T-helper 17 cell (primary cell): ENCODE results near the gene WASF2. TPM values are rescaled to one million over a fixed set of nuclear protein-coding genes. Genes with fewer than 3 reads are reported as not detected.

ENCODE experiments used
- ATAC-seq: fragments of 150-1000 bp; cut with Tn5 transposase; 2 replicates; pipeline ENCODE4 v1.10.0; 2021; ENCODE audit warnings: mild to moderate bottlenecking, moderate library complexity
- DNase-seq, 3 donors: peaks; one replicate each; pipeline versions ENCODE4 v3.0.0 to v3.0.0-alpha.2; 2020 to 2021
- H3K9me3 ChIP-seq: one replicate; pipeline ENCODE4 v1.7.0; 2013; ENCODE audit warnings: low read length, mild to moderate bottlenecking; ENCODE audit not compliant: control insufficient read depth, poor library complexity, severe bottlenecking
- H3K27ac Mint-ChIP-seq: one replicate; pipeline ENCODE4 v1.8.0; 2022; ENCODE audit warnings: mild to moderate bottlenecking, moderate library complexity, mixed read lengths
- H3K27me3 Mint-ChIP-seq: one replicate; pipeline ENCODE4 v1.8.0; 2022; ENCODE audit warnings: mixed read lengths
- H3K36me3 Mint-ChIP-seq: one replicate; pipeline ENCODE4 v1.8.0; 2022; ENCODE audit warnings: low read depth, mixed read lengths
- H3K4me1 Mint-ChIP-seq: one replicate; pipeline ENCODE4 v1.8.0; 2022; ENCODE audit warnings: mild to moderate bottlenecking, mixed read lengths
- H3K4me3 Mint-ChIP-seq: one replicate; pipeline ENCODE4 v1.8.0; 2022; ENCODE audit warnings: mild to moderate bottlenecking, moderate library complexity, mixed read lengths
- total RNA-seq, 4 donors: library from RNA in 2 of 4; stranded (reverse) in 2 of 4; gene quantifications; one replicate each; pipeline ENCODE4 v1.2.3 and lab custom pipeline; 2022 to 2026

WASF2 gene
- total RNA-seq, 2 donors from 2014 or later: 124 to 144 TPM

- Mint-ChIP-seq H3K27me3 (no peaks in the 10 kb centered on the region), H3K27ac (peak overlapping the region; percentile 90), H3K36me3 (no peaks in the 10 kb centered on the region), H3K4me1 (peaks cover 50% of the 10 kb centered on the region), H3K4me3 (peak overlapping the region; percentile 85)
- H3K9me3 ChIP-seq: no peaks in the 10 kb centered on the region
- no peak for ATAC-seq
- no peak for DNase-seq
Observed at GRCh38 chr1:27429029-27429425, 60.9 kb downstream of the WASF2 start.

GRCh38 chr1:27428316-27429028 lies 61.5 kb downstream of the WASF2 start:
- ATAC-seq: peak; percentile 33
- no peaks in the 10 kb centered on the region for H3K27me3 Mint-ChIP-seq
- peak overlapping the region; percentile 90 for H3K27ac Mint-ChIP-seq
- H3K36me3 Mint-ChIP-seq: no peaks in the 10 kb centered on the region
- H3K9me3 ChIP-seq: no peaks in the 10 kb centered on the region
- peak overlapping the region; percentile 85 for H3K4me3 Mint-ChIP-seq
- DNase-seq: no peak
- peaks cover 46% of the 10 kb centered on the region for H3K4me1 Mint-ChIP-seq

GRCh38 chr1:27427816-27428315 lies 62.1 kb downstream of the WASF2 start:
- no peaks in the 10 kb centered on the region for H3K36me3 Mint-ChIP-seq
- peaks cover 42% of the 10 kb centered on the region for H3K4me1 Mint-ChIP-seq
- no peaks in the 10 kb centered on the region for H3K27me3 Mint-ChIP-seq

DNA sequence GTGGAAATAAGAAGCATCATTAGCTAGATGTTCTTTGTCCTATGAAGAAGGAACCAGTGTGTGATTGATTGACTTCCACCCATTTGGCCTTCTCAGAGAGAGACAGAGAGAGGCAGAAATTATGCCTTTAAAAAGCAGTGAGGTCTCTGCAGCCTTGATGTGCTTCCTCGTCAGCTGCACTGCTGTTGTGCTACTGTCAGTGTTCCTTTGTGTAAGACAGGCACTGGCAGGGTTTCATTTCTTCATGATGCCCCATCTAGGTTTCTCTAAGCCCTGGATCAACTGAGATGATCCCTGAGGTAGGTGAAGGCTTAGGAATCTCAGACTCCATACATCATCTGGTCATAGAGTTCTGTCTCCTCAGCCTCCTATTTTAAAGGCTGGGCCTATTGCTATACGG lies 62.6 kb downstream of the WASF2 start:
- Mint-ChIP-seq H3K27ac (peak overlapping the region; percentile 90), H3K27me3 (no peaks in the 10 kb centered on the region), H3K4me1 (peaks cover 44% of the 10 kb centered on the region), H3K4me3 (no peak overlapping the region), H3K36me3 (no peaks in the 10 kb centered on the region)
- no peaks in the 10 kb centered on the region for H3K9me3 ChIP-seq
- DNase-seq (no peak), ATAC-seq (no peak)

More at GRCh38 chr1:27427816-27428315, 62.1 kb downstream of the WASF2 start:
- ATAC-seq (no peak), DNase-seq (no peak)
- no peaks in the 10 kb centered on the region for H3K9me3 ChIP-seq
- Mint-ChIP-seq H3K27ac (peak overlapping the region; percentile 90), H3K4me3 (peak overlapping the region; percentile 85)

DNA sequence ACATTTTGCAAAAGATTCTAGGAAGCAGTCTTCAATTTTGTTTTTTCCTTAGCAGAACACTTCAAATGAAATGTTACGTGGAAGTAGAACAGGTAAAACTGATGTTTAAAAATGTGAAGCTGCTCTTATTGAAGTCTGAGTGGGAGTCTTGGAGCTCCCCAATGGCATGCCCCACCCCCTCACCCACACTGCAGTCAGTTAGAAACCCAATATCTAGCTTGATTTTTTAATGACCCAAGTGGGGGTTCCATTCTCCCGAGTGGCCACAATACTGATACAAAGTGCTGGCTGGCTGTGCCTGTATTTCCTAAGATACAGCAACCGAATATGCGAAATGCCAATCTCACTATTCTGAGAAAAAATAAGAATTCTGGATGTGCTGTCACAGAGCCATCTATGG lies 66.3 kb downstream of the WASF2 start:
- H3K9me3 ChIP-seq: no peaks in the 10 kb centered on the region
- no peak for DNase-seq
- Mint-ChIP-seq H3K27me3 (no peaks in the 10 kb centered on the region), H3K36me3 (no peaks in the 10 kb centered on the region), H3K27ac (peak overlapping the region; percentile 77), H3K4me3 (no peak overlapping the region), H3K4me1 (peaks cover 34% of the 10 kb centered on the region)
- ATAC-seq: no peak

- H3K27me3 Mint-ChIP-seq: no peaks in the 10 kb centered on the region
- DNase-seq (no peak), ATAC-seq (peak; percentile 77)
- H3K36me3 Mint-ChIP-seq: peaks cover 4% of the 10 kb centered on the region
- peak overlapping the region; percentile 52 for H3K4me3 Mint-ChIP-seq
- H3K4me1 Mint-ChIP-seq: peaks cover 22% of the 10 kb centered on the region
- H3K9me3 ChIP-seq: no peaks in the 10 kb centered on the region
- peak overlapping the region; percentile 89 for H3K27ac Mint-ChIP-seq
Observed at GRCh38 chr1:27418326-27419185, 71.4 kb downstream of the WASF2 start.

DNA sequence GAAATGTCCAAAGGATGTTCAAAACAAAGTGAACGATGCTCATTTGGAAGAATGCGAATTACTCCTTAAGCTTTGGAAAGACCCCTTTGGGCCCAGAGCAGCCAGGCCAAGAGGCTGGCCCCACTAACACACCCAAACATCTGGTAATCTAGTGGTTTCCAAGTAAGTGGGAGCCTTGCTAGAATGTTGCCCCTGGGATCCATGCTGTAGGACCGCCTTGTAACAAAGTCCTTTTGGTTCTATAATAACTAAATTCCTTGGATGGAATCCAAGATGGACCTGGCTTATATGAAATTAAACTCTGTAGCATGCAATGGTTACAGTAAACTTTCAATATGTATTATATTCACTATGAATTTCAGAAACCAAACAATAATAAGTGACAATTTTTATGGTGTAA lies 72.3 kb downstream of the WASF2 start:
- Mint-ChIP-seq H3K4me3 (no peak overlapping the region), H3K27me3 (no peaks in the 10 kb centered on the region), H3K36me3 (peaks cover 4% of the 10 kb centered on the region), H3K4me1 (peaks cover 20% of the 10 kb centered on the region), H3K27ac (peak overlapping the region; percentile 89)
- ATAC-seq: no peak
- no peaks in the 10 kb centered on the region for H3K9me3 ChIP-seq
- DNase-seq: no peak

DNA sequence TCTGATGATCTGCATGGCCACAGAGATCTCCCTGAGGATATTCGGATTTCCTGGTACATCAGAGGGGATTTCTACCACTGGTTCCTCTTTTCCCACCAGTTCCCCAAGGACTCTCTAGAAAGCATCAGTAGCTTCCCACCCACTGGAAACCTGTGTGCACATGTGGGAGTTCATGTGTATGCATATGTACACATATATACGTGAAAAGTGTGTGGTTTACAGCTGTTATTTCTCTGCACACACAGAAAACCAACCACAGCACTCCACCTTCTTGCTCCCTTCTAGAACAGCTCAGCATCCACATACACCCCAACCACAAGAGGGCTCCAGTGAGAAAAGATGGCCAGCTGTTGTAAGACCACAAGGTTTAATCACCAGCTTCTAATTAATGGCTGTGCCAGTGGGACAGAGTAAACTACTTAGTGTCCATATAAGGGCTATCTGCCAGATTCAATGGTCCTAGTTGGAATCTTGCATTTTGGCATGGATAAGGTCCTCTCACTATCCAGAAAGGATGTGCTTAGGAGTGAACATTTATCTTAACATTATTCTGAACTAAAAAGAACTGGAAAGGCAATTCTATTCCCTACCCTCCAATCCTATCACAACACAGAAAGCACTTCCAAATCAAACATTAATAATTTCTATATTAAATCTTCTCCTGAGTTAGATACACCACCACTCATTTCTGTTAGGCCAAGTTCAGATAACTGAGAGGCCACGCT lies 73.4 kb downstream of the WASF2 start:
- ATAC-seq: peak; percentile 75
- Mint-ChIP-seq H3K36me3 (peaks cover 4% of the 10 kb centered on the region), H3K4me1 (peaks cover 16% of the 10 kb centered on the region), H3K27ac (peak overlapping the region; percentile 68), H3K4me3 (no peak overlapping the region), H3K27me3 (no peaks in the 10 kb centered on the region)
- DNase-seq: no peak
- H3K9me3 ChIP-seq: no peaks in the 10 kb centered on the region

- Mint-ChIP-seq H3K36me3 (peaks cover 4% of the 10 kb centered on the region), H3K4me3 (no peak overlapping the region), H3K27ac (no peak overlapping the region), H3K27me3 (no peaks in the 10 kb centered on the region), H3K4me1 (peaks cover 13% of the 10 kb centered on the region)
- DNase-seq: no peak
- H3K9me3 ChIP-seq: no peaks in the 10 kb centered on the region
- ATAC-seq: no peak
Observed at GRCh38 chr1:27414091-27414490, 75.9 kb downstream of the WASF2 start.

DNA sequence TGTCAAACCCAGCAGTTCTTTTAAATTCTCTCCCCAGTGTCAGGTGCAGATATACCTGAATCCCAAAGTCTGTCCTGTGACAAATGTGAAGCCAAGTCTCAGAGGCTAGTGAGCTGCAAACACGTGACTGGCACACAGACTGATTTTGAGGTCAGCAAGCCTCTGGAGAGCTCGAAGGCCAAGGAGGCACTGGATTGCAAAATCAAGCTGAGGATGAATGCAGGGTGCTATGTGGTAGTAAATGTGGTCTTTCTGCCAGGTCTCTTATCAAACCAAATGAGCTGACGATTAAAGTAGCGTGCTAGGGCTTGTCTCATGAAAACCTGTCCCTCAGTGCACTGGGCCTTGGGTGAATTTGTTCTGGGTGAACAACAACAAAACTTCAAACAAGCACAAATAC lies 77.0 kb downstream of the WASF2 start:
- Mint-ChIP-seq H3K4me3 (no peak overlapping the region), H3K27ac (no peak overlapping the region), H3K4me1 (peaks cover 5% of the 10 kb centered on the region), H3K36me3 (peaks cover 3% of the 10 kb centered on the region), H3K27me3 (no peaks in the 10 kb centered on the region)
- no peaks in the 10 kb centered on the region for H3K9me3 ChIP-seq
- no peak for DNase-seq
- ATAC-seq: no peak

DNA sequence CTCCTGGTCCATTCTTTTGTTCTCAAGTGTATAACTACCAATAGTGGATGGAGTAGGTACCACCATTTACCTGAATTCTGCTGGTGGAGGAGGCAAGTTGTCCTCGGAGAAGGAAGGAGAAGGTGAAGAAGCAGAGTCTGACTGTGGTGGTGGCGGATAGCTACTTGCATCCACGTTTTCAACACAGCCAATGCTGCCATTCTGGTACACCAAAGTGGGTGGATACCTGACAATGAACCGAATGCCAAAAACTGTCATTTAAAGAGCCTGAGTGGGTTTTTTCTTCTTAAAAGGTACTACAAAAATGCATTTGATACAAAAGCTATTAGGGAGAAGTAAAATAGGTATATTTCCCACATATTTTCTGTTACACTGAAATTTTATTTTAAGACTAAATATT lies 77.5 kb downstream of the WASF2 start:
- no peaks in the 10 kb centered on the region for H3K9me3 ChIP-seq
- DNase-seq (no peak), ATAC-seq (no peak)
- H3K36me3 Mint-ChIP-seq: peaks cover 3% of the 10 kb centered on the region
- no peak overlapping the region for H3K27ac Mint-ChIP-seq
- H3K4me3 Mint-ChIP-seq: no peak overlapping the region
- no peaks in the 10 kb centered on the region for H3K27me3 Mint-ChIP-seq
- peaks cover 5% of the 10 kb centered on the region for H3K4me1 Mint-ChIP-seq

GRCh38 chr1:27410709-27411108 lies 79.3 kb downstream of the WASF2 start:
- Mint-ChIP-seq H3K27ac (peak overlapping the region; percentile 11), H3K4me3 (no peak overlapping the region), H3K4me1 (no peaks in the 10 kb centered on the region), H3K36me3 (no peaks in the 10 kb centered on the region), H3K27me3 (no peaks in the 10 kb centered on the region)
- H3K9me3 ChIP-seq: no peaks in the 10 kb centered on the region
- ATAC-seq: no peak
- DNase-seq: no peak

GRCh38 chr1:27409669-27410068 lies 80.3 kb downstream of the WASF2 start:
- no peak overlapping the region for H3K4me3 Mint-ChIP-seq
- H3K36me3 Mint-ChIP-seq: no peaks in the 10 kb centered on the region
- ATAC-seq (no peak), DNase-seq (no peak)
- H3K27me3 Mint-ChIP-seq: no peaks in the 10 kb centered on the region
- H3K27ac Mint-ChIP-seq: no peak overlapping the region
- H3K9me3 ChIP-seq: no peaks in the 10 kb centered on the region
- no peaks in the 10 kb centered on the region for H3K4me1 Mint-ChIP-seq
